Measurements from ENCODE around the gene SDK1. TPM values are rescaled to one million over a fixed set of nuclear protein-coding genes. Genes with fewer than 3 reads are reported as not detected.

SDK1 gene
- total RNA-seq, 6 experiments from 2014 or later = not detected

- no peak overlapping the region for H3K27ac Mint-ChIP-seq
- H3K36me3 Mint-ChIP-seq (ENCODE audit: low read depth) = peaks cover 5% of the 10 kb centered on the region
- no peak for DNase-seq
- H3K9me3 Mint-ChIP-seq = peaks cover 47% of the 10 kb centered on the region
- no peaks in the 10 kb centered on the region for H3K4me1 Mint-ChIP-seq (ENCODE audit: low read depth)
- TF ChIP-seq CTCF (IDR thresholded peaks at IDR 0.05) = no peak
- H3K4me3 Mint-ChIP-seq = no peak overlapping the region
- no peaks in the 10 kb centered on the region for H3K27me3 Mint-ChIP-seq (ENCODE audit: insufficient read depth)
These were observed 57.9 kb downstream of the SDK1 start for GRCh38 chr7:3358991-3359390.

GRCh38 chr7:3367261-3367660, 66.2 kb downstream of the SDK1 start:
- Mint-ChIP-seq H3K27me3 (ENCODE audit: insufficient read depth) (no peaks in the 10 kb centered on the region), H3K4me1 (ENCODE audit: low read depth) (no peaks in the 10 kb centered on the region), H3K27ac (no peak overlapping the region), H3K4me3 (no peak overlapping the region), H3K9me3 (peaks cover 44% of the 10 kb centered on the region), H3K36me3 (ENCODE audit: low read depth) (no peaks in the 10 kb centered on the region)
- no peak for DNase-seq
- no peak for TF ChIP-seq CTCF (IDR thresholded peaks at IDR 0.05)

GRCh38 chr7:3370068-3370830, 69.2 kb downstream of the SDK1 start:
- no peaks in the 10 kb centered on the region for H3K4me1 Mint-ChIP-seq (ENCODE audit: low read depth)
- no peak for DNase-seq
- H3K36me3 Mint-ChIP-seq (ENCODE audit: low read depth) = no peaks in the 10 kb centered on the region
- H3K9me3 Mint-ChIP-seq = peaks cover 45% of the 10 kb centered on the region
- no peaks in the 10 kb centered on the region for H3K27me3 Mint-ChIP-seq (ENCODE audit: insufficient read depth)
- H3K27ac Mint-ChIP-seq = no peak overlapping the region
- H3K4me3 Mint-ChIP-seq = no peak overlapping the region
- TF ChIP-seq CTCF (IDR thresholded peaks at IDR 0.05) = no peak

- no peak for DNase-seq
- Mint-ChIP-seq H3K4me1 (ENCODE audit: low read depth) (no peaks in the 10 kb centered on the region), H3K4me3 (no peak overlapping the region), H3K36me3 (ENCODE audit: low read depth) (no peaks in the 10 kb centered on the region), H3K27me3 (ENCODE audit: insufficient read depth) (no peaks in the 10 kb centered on the region), H3K9me3 (peaks cover 51% of the 10 kb centered on the region), H3K27ac (no peak overlapping the region)
- TF ChIP-seq CTCF (IDR thresholded peaks at IDR 0.05) = no peak
These were observed 69.9 kb downstream of the SDK1 start for GRCh38 chr7:3370921-3371320.

GRCh38 chr7:3371601-3372000, 70.5 kb downstream of the SDK1 start:
- H3K27me3 Mint-ChIP-seq (ENCODE audit: insufficient read depth) = no peaks in the 10 kb centered on the region
- DNase-seq = no peak
- no peak for TF ChIP-seq CTCF (IDR thresholded peaks at IDR 0.05)
- H3K4me1 Mint-ChIP-seq (ENCODE audit: low read depth) = no peaks in the 10 kb centered on the region
- H3K36me3 Mint-ChIP-seq (ENCODE audit: low read depth) = no peaks in the 10 kb centered on the region
- H3K4me3 Mint-ChIP-seq = no peak overlapping the region
- no peak overlapping the region for H3K27ac Mint-ChIP-seq
- H3K9me3 Mint-ChIP-seq = peaks cover 51% of the 10 kb centered on the region
